HG03460 (cell line): ENCODE results near the gene MUC21.
"Not testable (repeated sequence)": the region's sequence is repeated elsewhere in the genome, so short reads cannot be mapped to it uniquely, and the experiment has no call there.

Experiments used
- ATAC-seq: cut with Tn5 transposase; IDR thresholded peaks from one replicate; pipeline ENCODE4 v1.9.1; 2021; ENCODE audit not compliant: unreplicated experiment

Gene MUC21

DNA sequence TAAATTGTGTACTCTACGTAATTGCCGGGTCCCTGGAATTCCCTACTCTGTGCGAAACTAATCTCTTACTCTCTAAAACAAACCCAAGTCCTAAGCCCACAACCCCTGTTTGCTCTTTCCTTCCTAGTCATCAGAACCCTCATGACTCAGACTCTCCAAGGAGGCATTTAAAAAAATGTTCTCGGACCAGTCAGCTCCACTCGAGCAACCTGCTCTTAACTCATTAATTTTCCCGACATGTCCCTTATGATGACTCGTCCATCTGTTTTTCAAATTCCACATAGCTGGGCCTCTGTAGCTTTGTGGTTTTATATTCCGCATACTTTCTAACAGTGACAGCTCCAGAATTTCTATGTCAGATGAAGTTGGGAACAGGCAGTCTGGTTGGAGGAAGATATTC lies 24.2 kb downstream of the MUC21 start:
- no peak for ATAC-seq

DNA sequence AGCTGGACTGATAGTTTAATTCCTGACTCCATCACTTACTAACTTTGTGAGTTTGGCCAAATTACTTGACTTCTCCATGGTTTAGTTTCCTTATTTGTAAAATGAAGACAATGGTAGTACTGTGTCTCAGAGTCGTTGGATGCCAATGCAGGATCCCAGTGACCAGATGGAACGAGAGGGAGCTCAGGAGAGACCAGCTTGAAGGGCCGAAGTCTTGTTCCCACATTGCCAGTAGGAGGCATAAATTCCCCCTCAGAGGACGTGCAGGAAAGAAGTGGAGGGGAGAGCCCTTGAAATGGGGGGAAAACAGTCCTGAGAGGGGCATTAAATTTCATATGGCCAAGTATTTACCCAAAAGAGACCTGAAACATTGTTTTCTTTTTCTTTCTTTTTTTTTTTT lies 24.6 kb downstream of the MUC21 start:
- no peak for ATAC-seq

DNA sequence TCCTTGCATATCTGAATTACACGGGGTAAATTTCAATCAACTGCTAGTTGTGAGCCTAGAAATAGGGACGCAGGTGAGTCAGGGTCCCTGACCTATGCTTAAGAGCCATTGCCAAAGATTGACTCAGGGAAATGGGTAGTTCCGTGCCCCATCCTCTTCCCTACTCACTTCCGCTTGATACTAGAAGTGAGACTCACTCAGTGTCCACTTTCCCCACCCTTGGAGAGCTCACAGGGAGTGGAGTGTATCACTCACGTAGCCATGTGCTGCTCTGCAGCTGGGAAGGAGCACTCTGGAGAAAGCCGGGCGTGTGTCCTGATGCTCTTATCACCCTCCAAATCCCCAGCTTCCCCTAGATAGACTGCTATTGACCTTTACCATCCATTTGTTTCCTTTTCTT lies 26.2 kb downstream of the MUC21 start:
- ATAC-seq, result no peak

DNA sequence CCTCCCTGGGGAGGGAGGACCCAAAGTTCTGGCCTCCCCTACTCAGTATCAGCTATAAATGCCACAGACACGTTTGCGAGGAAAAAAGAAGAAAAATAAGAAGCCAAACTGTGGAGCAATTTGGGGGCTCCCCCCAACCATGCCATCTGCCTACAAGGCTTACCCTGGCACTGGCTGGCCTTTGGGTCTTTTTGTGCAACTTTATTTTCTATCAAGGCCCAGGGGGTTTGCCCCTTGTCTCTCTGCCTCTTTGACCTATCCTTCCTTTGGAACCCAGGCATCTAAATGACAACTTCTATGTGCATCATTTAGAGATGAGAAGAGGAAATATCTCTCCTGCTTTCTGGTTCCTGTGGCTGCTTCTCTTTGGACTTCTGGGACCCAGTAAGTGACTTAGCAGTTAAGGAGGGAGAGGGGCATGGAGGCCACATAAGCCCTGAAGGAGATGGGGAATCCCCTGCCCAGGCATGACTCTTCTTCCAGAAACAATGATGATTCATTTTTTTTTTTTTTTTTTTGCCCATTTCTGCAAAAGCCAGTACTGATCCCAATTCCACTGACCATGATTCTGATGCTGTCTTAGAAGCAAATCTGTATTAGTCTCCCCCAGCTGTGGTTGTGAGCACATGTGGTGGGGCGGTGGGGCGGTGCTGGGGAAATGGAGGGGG lies 27.0 kb downstream of the MUC21 start, which contains the start of gene MUC22:
Gene MUC22, plus strand, starts transcription at position 82 of the 668 bp plus-strand sequence. Its CDS starts 233 bp downstream, at position 315.
- ATAC-seq, result no peak

DNA sequence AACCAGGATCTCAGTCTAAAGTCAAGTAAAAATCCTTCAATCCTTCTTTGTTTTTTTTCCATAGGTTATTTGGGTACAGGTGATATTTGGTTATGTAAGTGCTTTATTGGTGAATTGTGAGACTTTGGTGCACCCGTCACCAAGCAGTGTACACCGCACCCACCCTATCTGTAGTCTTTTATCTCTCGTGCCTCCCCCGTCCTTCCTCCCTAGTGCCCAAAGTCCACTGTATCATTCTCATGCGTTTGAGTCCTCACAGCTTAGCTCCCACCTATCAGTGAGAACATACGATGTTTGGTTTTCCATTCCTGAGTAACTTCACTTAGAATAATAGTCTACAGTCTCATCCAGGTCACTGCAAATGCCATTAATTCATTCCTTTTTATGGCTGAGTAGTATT lies 27.6 kb downstream of the MUC21 start:
- no peak for ATAC-seq

DNA sequence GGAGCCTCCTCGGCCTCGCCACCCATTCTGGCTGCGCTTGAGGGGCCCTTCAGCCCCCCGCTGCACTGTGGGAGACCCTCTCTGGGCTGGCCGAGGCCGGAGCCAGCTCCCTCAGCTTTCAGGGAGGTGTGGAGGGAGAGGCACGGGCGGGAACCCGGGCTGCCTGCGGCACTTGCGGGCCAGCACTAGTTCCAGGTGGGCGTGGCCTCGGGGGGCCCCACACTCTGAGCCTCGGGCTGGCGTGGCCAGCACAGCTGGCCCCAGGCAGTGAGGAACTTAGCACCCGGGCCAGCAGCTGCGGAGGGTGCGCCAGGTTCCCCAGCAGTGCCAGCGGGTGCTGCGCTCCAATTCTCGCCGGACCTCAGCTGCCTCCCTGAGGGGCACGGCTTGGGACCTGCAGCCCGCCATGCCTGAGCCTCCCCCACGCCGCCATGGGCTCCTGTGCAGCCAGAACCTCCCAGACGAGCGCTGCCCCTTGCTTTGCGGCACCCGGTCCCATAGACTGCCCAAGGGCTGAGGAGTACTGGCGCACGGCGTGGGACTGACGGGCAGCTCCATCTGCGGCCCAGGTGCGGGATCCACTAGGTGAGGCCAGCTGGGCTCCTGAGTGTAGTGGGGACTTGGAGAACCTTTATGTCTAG lies 33.3 kb downstream of the MUC21 start:
- no peak for ATAC-seq

DNA sequence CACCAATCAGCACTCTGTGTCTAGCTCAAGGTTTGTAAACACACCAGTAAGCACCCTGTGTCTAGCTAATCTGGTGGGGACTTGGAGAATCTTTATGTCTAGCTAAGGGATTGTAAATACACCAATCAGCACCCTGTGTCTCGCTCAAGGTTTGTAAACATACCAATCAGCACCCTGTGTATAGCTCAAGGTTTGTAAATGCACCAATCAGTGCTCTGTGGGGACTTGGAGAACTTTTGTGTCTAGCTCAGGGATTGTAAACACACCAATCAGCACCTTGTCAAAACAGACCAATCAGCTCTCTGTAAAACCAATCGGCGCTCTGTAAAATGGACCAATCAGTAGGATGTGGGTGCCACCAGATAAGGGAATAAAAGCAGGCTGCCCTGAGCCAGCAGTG lies 33.9 kb downstream of the MUC21 start:
- not testable (repeated sequence) for ATAC-seq

DNA sequence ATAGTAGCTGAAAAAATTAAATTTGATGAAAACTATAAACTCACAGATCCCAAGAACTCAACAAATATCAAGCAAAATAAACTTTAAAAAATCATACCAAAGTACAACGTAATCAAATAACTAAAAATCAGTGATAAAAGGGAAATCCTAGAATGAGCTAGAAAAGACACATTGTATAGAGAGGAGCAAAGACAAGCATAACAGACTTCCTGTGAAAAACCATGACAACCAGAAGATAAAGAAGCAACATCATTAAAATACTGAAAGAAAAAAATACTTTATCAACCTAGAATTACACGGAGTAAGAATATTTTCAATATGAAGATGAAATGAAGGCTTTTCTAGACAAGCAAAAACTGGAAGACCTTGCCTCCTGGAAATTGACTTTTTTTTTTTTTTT lies 36.5 kb downstream of the MUC21 start:
- ATAC-seq, result no peak

DNA sequence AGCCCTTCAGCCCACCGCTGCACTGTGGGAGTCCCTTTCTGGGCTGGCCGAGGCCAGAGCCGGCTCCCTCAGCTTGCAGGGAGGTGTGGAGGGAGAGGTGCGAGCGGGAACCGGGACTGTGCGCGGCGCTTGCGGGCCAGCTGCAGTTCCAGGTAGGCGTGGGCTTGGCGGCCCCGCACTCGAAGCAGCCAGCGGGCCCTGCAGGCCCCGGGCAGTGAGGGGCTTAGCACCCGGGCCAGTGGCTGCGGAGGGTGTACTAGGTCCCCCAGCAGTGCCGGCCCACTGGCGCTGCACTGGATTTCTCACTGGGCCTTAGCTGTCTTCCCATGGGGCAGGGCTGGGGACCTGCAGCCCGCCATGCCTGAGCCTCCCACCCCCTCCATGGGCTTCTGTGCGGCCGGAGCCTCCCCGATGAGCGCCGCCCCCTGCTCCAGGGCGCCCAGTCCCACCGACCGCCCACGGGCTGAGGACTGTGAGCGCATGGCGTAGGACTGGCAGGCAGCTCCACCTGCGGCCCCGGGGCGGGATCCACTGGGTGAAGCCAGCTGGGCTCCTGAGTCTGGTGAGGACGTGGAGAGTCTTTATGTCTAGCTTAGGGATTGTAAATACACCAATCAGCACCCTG lies 37.2 kb downstream of the MUC21 start:
- not testable (repeated sequence) for ATAC-seq

DNA sequence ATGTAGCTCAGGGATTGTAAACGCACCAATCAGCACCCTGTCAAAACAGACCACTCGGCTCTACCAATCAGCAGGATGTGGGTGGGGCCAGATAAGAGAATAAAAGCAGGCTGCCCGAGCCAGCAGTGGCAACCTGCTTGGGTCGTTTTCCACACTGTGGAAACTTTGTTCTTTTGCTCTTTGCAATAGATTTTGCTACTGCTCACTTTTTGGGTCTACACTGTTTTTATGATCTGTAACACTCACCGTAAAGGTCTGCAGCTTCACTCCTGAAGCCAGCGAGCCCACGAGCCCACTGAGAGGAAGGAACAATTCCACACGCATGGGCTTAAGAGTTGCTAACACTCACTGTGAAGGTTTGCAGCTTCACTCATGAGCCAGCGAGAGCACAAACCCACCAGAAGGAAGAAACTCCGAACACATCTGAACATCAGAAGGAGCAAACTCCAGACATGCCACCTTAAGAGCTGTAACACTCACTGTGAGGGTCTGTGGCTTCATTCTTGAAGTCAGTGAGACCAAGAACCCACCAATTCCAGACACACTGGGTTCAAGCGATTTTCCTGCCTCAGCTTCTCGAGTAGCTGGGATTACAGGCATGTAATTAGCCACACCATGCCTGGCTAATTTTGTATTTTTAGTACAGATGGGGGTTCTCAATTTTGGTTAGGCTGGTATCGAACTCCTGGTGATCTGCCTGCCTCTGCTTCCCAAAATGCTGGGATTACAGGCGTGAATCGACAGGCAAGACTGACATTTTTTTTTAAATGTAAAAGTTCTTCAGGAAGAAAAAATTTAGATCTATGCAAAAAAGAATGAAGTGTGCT lies 38.4 kb downstream of the MUC21 start:
- ATAC-seq, result not testable (repeated sequence)

DNA sequence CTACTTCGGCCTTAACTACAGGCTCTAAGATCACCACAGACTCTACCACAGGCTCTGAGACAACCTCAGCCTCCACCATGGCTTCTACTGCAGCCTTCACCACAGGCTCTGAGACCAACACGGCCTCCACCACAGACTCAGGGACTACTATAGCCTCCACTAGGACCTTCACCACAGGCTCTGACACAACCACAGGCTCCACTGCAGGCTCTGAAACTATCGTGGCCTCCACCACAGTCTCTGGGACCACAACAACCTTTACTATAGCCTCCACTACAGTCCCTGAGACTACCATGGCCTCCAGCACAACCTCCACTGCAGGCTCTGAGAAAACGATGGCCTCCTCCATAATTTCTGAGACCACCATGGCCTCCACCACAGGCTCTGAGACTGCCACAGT lies 42.1 kb downstream of the MUC21 start:
- ATAC-seq, result no peak

DNA sequence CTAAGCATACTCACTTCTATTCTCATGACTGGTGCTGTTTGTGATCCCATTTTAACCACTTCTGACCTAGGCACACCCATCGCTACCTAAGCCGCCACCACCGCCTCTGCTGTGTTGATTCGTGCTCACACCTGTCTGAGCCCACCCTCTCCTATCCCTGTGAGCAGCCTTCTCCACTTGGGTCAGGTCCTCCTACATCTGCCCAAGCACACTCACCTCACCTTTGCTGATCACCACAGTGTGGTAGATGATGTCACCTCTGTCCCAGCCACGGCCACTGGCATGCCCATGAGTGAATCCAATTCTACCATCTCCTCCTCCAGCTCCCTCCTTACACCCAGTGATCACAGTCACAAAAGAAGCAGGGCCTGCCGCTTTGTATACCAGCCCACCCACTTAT lies 47.6 kb downstream of the MUC21 start:
- ATAC-seq, result no peak

DNA sequence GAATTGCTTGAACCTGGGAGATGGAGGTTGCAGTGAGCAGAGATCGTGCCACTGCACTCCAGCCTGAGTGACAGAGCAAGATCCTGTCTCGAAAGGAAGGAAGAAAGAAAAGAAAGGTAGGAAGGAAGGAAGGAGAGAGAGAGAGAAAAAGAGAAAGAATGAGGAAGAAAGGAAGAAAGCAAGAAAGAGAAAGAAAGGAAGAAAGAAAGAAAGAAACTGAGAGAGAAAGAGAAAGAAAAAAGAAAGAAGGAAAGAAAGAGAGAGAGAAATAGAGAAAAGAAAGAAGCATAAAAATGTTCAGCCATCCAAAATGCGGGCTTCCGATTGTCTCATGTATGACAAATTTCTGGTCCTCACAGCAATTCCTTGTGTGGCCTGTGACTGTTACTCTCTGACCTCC lies 49.6 kb downstream of the MUC21 start:
- ATAC-seq, result no peak

DNA sequence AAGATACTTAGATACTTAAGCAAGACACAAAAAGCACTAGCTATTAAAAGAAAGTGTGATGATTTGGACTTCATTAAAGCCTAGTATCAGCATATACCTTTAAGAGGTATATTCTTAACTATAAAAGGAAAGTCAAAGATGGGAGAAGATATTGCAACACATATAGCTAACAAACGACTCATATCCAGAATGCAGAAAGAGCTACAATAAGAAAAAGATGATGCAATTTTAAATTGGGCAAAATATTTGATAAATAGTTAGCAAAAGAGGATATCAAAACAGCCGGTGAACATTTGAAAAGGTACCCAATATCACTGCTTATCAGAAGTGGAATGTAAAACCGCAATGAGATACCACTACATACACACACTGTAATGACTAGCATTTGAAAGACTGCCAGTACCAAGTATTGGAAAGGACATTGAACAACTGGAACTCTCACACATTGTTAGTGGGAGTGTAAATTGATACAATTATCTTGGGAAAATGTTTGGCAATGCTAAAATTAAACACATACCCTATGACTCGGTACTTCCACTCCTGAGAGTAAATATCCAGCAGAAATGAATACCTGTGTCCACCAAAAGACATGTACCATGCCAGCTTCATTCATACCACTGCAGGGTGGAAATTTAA lies 52.5 kb downstream of the MUC21 start:
- ATAC-seq, result no peak

DNA sequence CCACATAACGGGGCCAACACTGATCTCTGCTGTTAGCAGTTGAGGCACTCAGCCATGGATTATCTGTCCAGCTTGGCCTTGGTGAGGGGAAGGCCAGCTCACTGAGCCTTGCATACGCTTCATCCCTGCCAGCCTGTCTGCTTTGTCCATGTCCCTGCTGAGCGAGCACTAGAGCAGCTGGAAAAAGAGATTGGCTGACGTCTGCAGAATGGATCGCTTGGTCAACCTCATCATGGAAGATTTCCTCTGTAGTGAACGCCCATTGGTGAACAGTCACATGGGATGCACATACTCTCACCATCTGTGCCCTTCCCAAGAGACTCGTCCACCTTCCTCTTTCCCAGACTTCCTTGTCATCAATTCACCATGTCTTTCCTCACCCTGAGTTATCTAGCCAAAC lies 53.7 kb downstream of the MUC21 start:
- no peak for ATAC-seq

DNA sequence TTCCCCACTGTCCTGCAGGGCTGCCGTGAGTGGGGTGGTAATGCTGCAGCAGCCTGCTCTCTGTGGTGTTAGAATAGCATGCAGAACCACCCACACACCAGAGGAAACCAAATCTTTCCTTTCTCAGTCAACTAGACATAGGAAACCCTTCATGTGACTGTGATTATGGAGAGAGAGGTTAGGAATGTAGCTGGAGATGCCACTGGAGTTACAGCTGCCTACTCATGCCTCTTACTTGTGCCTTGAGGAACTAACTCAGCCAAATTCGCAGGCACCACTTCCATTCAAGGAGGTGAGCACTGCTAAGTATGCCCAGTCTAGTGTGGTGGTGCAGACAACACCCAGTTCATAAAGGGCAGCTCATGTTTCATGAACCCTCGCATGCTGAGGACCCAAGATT lies 54.2 kb downstream of the MUC21 start:
- ATAC-seq, result no peak

DNA sequence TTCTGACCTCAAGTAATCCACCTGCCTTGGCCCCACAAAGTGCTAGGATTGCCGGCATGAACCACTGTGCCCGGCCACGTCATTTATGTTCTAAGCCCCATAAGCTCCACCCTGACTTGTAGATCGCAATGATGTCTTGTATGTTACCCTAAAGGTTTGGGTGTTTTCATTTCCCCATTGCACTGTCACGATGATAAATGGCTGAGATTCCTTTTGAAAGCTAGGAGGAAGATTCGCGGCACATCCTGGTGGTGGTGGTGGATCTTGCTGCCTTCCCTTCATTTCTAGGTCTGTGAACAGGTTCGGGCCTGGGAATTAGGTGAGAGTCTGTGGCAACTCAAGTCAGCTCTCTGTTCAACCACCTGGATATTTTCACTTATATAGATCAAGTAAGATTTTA lies 55.0 kb downstream of the MUC21 start:
- no peak for ATAC-seq
